ENCODE results near the gene SFI1. TPM values are rescaled to one million over a fixed set of nuclear protein-coding genes. Genes with fewer than 3 reads are reported as not detected.

SFI1 gene
- total RNA-seq, 1 experiment from 2014 or later: 53.1 TPM

DNA sequence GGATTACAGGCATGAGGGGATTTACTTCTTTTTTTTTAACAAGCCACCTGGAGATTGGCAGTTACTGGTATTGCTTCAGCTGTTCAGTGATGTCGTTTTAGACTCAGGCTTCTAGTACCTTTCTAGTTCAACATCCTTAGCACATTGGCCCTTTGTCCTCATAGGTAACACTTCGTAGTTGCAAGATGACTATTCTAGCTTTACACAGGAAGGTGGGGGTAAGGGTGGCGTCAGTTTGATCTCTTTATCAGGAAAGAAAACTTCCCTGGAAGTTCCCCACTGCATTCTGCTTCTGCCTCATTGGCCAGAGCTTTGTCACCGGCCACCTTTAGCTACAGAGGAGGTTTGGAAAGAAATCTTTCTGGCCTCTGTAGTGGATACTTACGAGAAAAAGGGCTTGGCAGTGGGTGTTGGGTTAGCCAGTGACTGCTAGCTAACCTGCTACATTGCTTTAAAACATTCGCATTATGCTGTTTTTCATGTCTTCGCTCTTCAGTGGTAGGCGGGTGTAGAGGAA, 40.7 kb downstream of the SFI1 start:
- intact Hi-C loops (cut with micrococcal nuclease): no loop called here
- no peaks in the 10 kb centered on the region for H3K9me3 ChIP-seq (ENCODE audit: control insufficient read depth in 1 of 2, insufficient read depth in 1 of 2, low read depth in 1 of 2, low read length in 2 of 2)
- BruUV-seq (replicated peaks): no TSS peak
- H3K9me2 ChIP-seq (ENCODE audit: insufficient read depth): no peaks in the 10 kb centered on the region
- H3K27ac ChIP-seq (ENCODE audit: low read depth, low read length): no peak overlapping the region
- ChIA-PET RAD21 (ENCODE audit: low non-redundant PET in 1 of 2, low total read pairs in 2 of 2, uncharacterized antibody in 2 of 2, unreplicated experiment in 2 of 2) (no interaction called here), POLR2A (no interaction called here), CTCF (interaction anchor here (0.7 kb wide), 1 partner anchor 20 kb away, joined by 3 read pairs; no protein-coding TSS in a partner anchor)
- no peak overlapping the region for H3K4me3 ChIP-seq (replicated peaks in 1 of 2; ENCODE audit: low read depth in 1 of 2, low read length in 2 of 2)
- no peaks in the 10 kb centered on the region for H4K20me1 ChIP-seq (ENCODE audit: insufficient read depth)
- no peak overlapping the region for H3K9ac ChIP-seq (ENCODE audit: low read length)
- H3K36me3 ChIP-seq (ENCODE audit: control insufficient read depth in 1 of 2, insufficient read depth in 2 of 2, low read length in 2 of 2): peaks cover 0 to 3% of the 10 kb centered on the region in 2 experiments; a peak in 1 of 4 replicates
- DNase-seq (ENCODE audit: low read depth, low spot score) (no peak), ATAC-seq (no peak)
- H3K79me2 ChIP-seq (ENCODE audit: insufficient read depth, low read length): no peaks in the 10 kb centered on the region
- no peaks in the 10 kb centered on the region for H3K27me3 ChIP-seq (ENCODE audit: insufficient read depth, low read length)
- H3K4me1 ChIP-seq (ENCODE audit: control insufficient read depth in 1 of 2, insufficient read depth in 2 of 2, low read length in 2 of 2): no peaks in the 10 kb centered on the region
- no peak overlapping the region for H2AFZ ChIP-seq (ENCODE audit: low read depth, low read length, poor library complexity, severe bottlenecking)
- TF ChIP-seq, protein P1, sequence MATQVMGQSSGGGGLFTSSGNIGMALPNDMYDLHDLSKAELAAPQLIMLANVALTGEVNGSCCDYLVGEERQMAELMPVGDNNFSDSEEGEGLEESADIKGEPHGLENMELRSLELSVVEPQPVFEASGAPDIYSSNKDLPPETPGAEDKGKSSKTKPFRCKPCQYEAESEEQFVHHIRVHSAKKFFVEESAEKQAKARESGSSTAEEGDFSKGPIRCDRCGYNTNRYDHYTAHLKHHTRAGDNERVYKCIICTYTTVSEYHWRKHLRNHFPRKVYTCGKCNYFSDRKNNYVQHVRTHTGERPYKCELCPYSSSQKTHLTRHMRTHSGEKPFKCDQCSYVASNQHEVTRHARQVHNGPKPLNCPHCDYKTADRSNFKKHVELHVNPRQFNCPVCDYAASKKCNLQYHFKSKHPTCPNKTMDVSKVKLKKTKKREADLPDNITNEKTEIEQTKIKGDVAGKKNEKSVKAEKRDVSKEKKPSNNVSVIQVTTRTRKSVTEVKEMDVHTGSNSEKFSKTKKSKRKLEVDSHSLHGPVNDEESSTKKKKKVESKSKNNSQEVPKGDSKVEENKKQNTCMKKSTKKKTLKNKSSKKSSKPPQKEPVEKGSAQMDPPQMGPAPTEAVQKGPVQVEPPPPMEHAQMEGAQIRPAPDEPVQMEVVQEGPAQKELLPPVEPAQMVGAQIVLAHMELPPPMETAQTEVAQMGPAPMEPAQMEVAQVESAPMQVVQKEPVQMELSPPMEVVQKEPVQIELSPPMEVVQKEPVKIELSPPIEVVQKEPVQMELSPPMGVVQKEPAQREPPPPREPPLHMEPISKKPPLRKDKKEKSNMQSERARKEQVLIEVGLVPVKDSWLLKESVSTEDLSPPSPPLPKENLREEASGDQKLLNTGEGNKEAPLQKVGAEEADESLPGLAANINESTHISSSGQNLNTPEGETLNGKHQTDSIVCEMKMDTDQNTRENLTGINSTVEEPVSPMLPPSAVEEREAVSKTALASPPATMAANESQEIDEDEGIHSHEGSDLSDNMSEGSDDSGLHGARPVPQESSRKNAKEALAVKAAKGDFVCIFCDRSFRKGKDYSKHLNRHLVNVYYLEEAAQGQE (IDR thresholded peaks at IDR 0.05; ENCODE audit: low read depth): no peak
- TF ChIP-seq CBX3 (IDR thresholded peaks at IDR 0.05; ENCODE audit: low read depth): no peak
- no peak for TF ChIP-seq JUND (IDR thresholded peaks at IDR 0.05)
- TF ChIP-seq EZH2phosphoT487 (IDR thresholded peaks at IDR 0.05; ENCODE audit: borderline replicate concordance): no peak
- TF ChIP-seq POLR2A (IDR thresholded peaks at IDR 0.05; ENCODE audit: borderline replicate concordance, extremely low read depth, insufficient read depth, insufficient read length): no peak
- TF ChIP-seq, protein P2, sequence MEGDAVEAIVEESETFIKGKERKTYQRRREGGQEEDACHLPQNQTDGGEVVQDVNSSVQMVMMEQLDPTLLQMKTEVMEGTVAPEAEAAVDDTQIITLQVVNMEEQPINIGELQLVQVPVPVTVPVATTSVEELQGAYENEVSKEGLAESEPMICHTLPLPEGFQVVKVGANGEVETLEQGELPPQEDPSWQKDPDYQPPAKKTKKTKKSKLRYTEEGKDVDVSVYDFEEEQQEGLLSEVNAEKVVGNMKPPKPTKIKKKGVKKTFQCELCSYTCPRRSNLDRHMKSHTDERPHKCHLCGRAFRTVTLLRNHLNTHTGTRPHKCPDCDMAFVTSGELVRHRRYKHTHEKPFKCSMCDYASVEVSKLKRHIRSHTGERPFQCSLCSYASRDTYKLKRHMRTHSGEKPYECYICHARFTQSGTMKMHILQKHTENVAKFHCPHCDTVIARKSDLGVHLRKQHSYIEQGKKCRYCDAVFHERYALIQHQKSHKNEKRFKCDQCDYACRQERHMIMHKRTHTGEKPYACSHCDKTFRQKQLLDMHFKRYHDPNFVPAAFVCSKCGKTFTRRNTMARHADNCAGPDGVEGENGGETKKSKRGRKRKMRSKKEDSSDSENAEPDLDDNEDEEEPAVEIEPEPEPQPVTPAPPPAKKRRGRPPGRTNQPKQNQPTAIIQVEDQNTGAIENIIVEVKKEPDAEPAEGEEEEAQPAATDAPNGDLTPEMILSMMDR (IDR thresholded peaks at IDR 0.05 in 2 of 3, conservative IDR thresholded peaks at IDR 0.05 in 1 of 3; ENCODE audit: borderline replicate concordance in 1 of 3, insufficient read depth in 1 of 3, low read depth in 2 of 3, low read length in 2 of 3): no peak
- TF ChIP-seq EZH2 (IDR thresholded peaks at IDR 0.05): no peak
- TF ChIP-seq CEBPB (IDR thresholded peaks at IDR 0.05; ENCODE audit: low read depth): no peak
- no peak for TF ChIP-seq RAD21 (IDR thresholded peaks at IDR 0.05; ENCODE audit: low read depth)
- TF ChIP-seq YY1 (IDR thresholded peaks at IDR 0.05; ENCODE audit: extremely low read depth, insufficient replicate concordance, low read depth, low read length): no peak
- TF ChIP-seq FOSL1 (IDR thresholded peaks at IDR 0.05; ENCODE audit: low read depth): no peak
- TF ChIP-seq, protein P3, sequence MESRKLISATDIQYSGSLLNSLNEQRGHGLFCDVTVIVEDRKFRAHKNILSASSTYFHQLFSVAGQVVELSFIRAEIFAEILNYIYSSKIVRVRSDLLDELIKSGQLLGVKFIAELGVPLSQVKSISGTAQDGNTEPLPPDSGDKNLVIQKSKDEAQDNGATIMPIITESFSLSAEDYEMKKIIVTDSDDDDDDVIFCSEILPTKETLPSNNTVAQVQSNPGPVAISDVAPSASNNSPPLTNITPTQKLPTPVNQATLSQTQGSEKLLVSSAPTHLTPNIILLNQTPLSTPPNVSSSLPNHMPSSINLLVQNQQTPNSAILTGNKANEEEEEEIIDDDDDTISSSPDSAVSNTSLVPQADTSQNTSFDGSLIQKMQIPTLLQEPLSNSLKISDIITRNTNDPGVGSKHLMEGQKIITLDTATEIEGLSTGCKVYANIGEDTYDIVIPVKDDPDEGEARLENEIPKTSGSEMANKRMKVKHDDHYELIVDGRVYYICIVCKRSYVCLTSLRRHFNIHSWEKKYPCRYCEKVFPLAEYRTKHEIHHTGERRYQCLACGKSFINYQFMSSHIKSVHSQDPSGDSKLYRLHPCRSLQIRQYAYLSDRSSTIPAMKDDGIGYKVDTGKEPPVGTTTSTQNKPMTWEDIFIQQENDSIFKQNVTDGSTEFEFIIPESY (IDR thresholded peaks at IDR 0.05; ENCODE audit: extremely low read depth, insufficient replicate concordance, low read length): no peak
- no peak for TF ChIP-seq SP1 (IDR thresholded peaks at IDR 0.05; ENCODE audit: low read depth)
- H3K4me2 ChIP-seq (ENCODE audit: low read length): no peak overlapping the region

All from HCT116 (cell line).